IPS-20b (cell line): ENCODE measurements around the gene PDK1.

Experiments
- H3K27ac ChIP-seq: one replicate; pipeline ENCODE4 v1.5.1; 2013; ENCODE audit warnings: low read length
- H3K27me3 ChIP-seq: 2 replicates; pipeline ENCODE4 v1.6.1; 2013; ENCODE audit warnings: mild to moderate bottlenecking, low read length, inconsistent platforms; ENCODE audit not compliant: insufficient read depth
- H3K36me3 ChIP-seq: 2 replicates; pipeline ENCODE4 v1.6.1; 2013; ENCODE audit warnings: low read depth, mild to moderate bottlenecking, inconsistent platforms, low read length, moderate library complexity; ENCODE audit not compliant: insufficient read depth
- H3K4me1 ChIP-seq: 2 replicates; pipeline ENCODE4 v1.6.1; 2013; ENCODE audit warnings: mild to moderate bottlenecking, control low read depth, inconsistent platforms, low read length, moderate library complexity; ENCODE audit not compliant: insufficient read depth
- H3K4me3 ChIP-seq: 2 replicates; pipeline ENCODE4 v1.5.1; 2013; ENCODE audit warnings: mild to moderate bottlenecking, low read length, inconsistent platforms
- H3K9ac ChIP-seq: 2 replicates; pipeline ENCODE4 v1.6.1; 2013; ENCODE audit warnings: low read depth, mild to moderate bottlenecking, inconsistent platforms, low read length, moderate library complexity
- H3K9me3 ChIP-seq: 2 replicates; pipeline ENCODE4 v1.6.1; 2013; ENCODE audit warnings: mild to moderate bottlenecking, low read depth, low read length, inconsistent platforms; ENCODE audit not compliant: insufficient read depth

The PDK1 gene

DNA sequence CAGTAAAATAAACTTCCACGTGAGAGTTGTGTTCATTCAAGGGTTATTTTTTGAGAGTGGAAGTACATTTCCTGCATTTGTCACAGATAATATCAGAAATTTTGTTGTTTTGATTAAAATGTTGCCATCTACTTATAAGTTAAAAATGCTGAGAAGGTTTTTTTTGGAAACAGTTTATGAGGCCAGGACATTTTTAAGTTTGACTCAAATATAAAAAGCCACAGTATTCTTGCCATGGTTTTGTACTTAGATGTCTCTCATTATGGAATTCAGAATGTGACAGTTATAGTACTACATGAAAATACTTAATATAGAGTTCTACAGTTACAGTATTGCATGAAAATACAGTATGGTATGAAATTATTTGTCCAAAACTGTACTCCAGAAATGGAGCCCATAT lies 44.1 kb downstream of the PDK1 start:
- Histone ChIP-seq H3K36me3 (peaks cover 60% of the 10 kb centered on the region), H3K27me3 (no peaks in the 10 kb centered on the region), H3K27ac (no peak overlapping the region), H3K9ac (no peak overlapping the region), H3K4me1 (no peaks in the 10 kb centered on the region), H3K4me3 (no peak overlapping the region), H3K9me3 (no peaks in the 10 kb centered on the region)

DNA sequence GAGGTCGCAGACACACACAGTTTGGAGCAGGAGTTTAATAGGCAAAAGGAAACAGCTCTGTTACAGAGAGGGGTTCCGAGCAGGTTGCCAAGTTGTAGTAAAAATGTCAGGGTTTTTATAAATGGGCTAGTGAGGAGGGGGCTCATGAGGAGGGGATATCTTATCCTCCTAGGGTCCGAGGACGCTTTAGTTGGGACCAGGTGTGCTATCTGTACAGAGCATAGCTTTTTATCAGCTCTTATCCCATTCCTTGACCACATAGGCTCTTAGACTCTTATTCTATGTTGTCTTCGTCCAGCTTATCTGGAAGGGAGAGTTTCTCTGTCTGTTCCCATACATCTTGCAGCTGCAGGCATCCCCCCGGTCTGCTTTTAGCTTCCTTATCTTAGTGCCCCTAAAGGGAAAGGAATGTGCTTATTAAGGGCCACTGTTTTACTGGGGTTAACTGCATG lies 44.7 kb downstream of the PDK1 start:
- no peaks in the 10 kb centered on the region for H3K4me1 ChIP-seq
- H3K9ac ChIP-seq: no peak overlapping the region
- H3K27me3 ChIP-seq: no peaks in the 10 kb centered on the region
- no peaks in the 10 kb centered on the region for H3K9me3 ChIP-seq
- H3K27ac ChIP-seq: no peak overlapping the region
- H3K36me3 ChIP-seq: peaks cover 54% of the 10 kb centered on the region
- H3K4me3 ChIP-seq: no peak overlapping the region

DNA sequence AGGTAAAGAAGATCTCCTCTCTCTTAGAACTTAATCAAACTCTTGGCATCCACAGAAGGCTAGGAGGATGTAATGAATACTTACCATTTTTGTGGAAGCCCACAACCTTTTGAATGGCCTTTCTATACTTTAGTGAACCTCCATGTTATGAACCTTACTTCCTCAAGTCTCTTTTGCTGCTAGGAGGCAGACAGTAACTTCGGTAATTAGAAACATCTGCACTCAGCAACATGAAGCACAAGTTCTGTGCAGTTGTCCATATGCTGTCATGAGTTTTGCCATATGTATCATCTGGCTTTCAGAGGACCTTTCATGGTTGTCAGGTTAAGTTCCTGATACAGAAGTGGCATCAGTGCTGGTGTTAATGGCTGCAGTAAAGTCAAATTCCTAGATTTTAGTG lies 50.4 kb downstream of the PDK1 start:
- Histone ChIP-seq H3K27ac (no peak overlapping the region), H3K9ac (no peak overlapping the region), H3K4me3 (no peak overlapping the region), H3K36me3 (peaks cover 30% of the 10 kb centered on the region), H3K4me1 (no peaks in the 10 kb centered on the region), H3K9me3 (no peaks in the 10 kb centered on the region), H3K27me3 (no peaks in the 10 kb centered on the region)

DNA sequence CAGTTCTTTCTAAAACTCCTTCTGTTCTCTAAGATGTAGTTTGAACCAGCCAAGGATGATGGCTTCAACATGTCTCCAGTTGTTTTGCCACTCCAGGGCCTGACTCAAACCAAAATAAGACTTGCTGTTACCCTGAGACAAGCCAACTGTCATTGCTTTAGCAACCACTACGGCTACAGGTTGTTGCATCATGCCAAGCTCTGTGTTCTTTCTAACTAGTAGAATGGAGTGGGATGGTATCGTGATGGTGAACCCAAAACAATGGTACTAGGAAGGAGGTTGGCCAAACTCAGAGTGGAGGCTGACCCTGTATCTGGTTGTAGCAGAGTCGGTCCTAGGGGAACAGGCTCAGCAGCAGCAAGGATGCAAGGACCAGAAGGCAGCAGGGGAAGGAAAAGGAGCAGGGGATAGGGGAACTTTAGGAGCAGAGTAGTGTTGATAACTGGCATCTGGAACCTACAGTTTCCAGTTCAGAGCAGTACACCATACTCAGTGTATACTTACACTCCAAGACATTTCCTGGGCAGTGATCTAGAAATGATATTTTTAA lies 51.6 kb downstream of the PDK1 start:
- H3K4me1 ChIP-seq: no peaks in the 10 kb centered on the region
- peaks cover 24% of the 10 kb centered on the region for H3K36me3 ChIP-seq
- no peak overlapping the region for H3K27ac ChIP-seq
- no peaks in the 10 kb centered on the region for H3K27me3 ChIP-seq
- no peaks in the 10 kb centered on the region; the same call in 1 of the 2 replicates for H3K9me3 ChIP-seq
- no peak overlapping the region for H3K4me3 ChIP-seq
- H3K9ac ChIP-seq: no peak overlapping the region

DNA sequence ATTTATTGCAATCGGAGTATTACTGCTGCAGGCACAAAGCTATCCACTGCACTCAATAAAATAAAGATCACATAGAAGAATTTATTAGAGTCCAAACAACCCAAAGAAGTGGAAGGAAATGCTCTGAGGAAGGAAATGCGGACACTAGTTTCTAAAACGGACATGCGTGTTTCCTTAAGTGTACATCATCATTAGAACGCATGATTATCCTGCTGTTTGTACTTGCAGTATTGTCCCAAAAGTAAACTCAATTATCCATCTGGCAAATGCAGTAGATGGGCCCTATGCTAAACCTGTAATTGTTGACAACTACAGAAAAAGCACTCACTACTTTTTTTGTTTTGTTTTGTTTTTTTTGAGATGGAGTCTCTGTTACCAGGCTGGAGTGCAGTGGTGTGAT lies 53.6 kb downstream of the PDK1 start:
- H3K4me3 ChIP-seq: no peak overlapping the region
- H3K27ac ChIP-seq: no peak overlapping the region
- H3K9ac ChIP-seq: no peak overlapping the region
- H3K36me3 ChIP-seq: peaks cover 10% of the 10 kb centered on the region; the same call in 1 of the 2 replicates
- H3K9me3 ChIP-seq: no peaks in the 10 kb centered on the region; the same call in 1 of the 2 replicates
- H3K27me3 ChIP-seq: no peaks in the 10 kb centered on the region
- H3K4me1 ChIP-seq: no peaks in the 10 kb centered on the region

DNA sequence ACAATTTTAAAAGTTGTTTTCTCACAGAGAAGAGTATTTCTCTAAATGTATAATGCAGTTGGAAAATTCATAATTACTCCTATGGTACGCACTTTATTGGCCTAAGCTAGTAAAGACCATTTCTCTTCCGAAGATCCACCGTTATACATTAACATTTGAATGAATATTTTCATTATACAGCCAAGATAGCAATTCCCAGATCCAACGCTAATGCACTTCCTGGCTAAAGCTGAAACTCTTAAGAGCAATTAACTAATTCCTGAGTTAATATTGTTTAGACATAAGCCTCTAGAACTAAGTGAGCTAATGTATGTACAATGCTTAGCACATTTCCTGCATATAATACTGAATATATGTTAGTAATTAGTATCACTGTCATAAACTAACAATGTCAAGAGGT lies 56.2 kb downstream of the PDK1 start:
- no peak overlapping the region for H3K4me3 ChIP-seq
- H3K9me3 ChIP-seq: no peaks in the 10 kb centered on the region; the same call in 1 of the 2 replicates
- peaks cover 7% of the 10 kb centered on the region; the same call in 1 of the 2 replicates for H3K36me3 ChIP-seq
- no peak overlapping the region for H3K27ac ChIP-seq
- H3K4me1 ChIP-seq: no peaks in the 10 kb centered on the region
- H3K27me3 ChIP-seq: no peaks in the 10 kb centered on the region
- H3K9ac ChIP-seq: no peak overlapping the region

DNA sequence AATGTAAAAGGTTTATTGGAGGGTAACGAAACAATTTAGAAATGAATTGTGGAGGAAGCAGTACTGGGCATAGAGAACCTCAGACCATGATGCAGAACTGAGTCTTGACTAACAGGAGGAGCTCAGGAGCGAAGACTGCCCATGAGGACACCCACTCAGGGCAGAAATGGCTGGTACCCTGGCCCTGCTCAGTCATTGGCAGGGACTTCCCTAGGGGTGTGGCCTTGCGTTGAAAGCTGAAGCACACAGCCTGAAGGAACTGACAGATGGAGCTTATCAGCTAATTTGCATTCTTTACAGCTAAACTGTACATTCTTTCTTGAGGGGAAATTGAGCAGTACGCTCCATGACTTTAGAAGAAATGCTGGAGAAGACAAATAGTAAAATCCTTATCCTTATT lies 57.1 kb downstream of the PDK1 start:
- H3K4me3 ChIP-seq: no peak overlapping the region
- H3K9me3 ChIP-seq: no peaks in the 10 kb centered on the region; the same call in 1 of the 2 replicates
- no peak overlapping the region for H3K9ac ChIP-seq
- H3K4me1 ChIP-seq: no peaks in the 10 kb centered on the region
- H3K27me3 ChIP-seq: no peaks in the 10 kb centered on the region
- peaks cover 3% of the 10 kb centered on the region; the same call in 1 of the 2 replicates for H3K36me3 ChIP-seq
- H3K27ac ChIP-seq: no peak overlapping the region

DNA sequence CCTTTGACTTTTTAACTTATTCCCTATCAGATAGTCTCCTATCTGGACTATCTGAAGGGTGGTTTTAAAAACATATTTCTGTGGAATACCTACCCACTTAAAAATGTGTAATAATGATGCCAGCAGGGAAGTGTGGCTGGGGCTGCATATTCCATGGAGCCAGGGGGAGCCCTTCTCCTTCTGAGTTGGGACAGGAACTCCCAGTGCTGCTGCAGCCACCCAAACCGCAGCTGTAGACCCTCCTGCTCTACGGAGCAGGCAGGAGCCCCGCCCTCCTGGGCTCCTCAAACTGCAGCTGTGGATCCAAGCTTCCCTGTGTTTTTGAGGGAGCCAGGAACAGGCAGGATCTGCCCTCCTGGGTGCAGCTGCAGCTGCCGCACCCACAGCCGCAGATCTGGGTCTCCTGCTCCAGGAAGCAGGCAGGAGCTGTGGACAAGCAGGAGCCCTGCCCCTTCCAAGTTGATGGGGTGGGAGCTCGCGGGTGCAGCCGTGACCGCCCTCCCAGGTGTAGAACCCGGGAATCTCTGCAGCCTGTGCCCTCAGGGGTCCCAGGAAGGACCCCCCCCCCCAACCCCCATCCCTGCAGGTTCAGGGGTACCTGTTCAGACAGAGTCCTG lies 57.8 kb downstream of the PDK1 start:
- H3K9me3 ChIP-seq: no peaks in the 10 kb centered on the region; the same call in 1 of the 2 replicates
- H3K27ac ChIP-seq: no peak overlapping the region
- H3K4me1 ChIP-seq: no peaks in the 10 kb centered on the region
- H3K9ac ChIP-seq: no peak overlapping the region
- H3K27me3 ChIP-seq: no peaks in the 10 kb centered on the region
- peaks cover 3% of the 10 kb centered on the region; the same call in 1 of the 2 replicates for H3K36me3 ChIP-seq
- H3K4me3 ChIP-seq: no peak overlapping the region

DNA sequence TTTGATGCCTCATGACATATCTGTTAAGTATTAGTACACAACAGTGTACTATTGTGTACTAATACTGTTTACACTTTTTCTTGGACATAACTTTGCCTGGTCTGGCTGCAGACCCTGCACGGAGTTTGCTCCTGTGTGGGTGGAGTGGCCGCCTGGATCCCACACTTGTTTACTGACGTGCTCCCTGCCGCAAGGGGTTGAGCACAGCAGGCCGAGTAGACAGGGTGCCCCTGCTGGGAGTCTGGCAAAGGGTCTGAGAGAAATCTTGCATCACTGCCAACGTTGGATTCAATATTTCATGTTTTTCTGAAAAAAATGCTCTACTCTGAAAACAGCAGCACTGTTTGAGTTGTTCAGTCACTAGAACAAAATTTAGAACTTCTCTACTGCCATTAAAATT lies 59.0 kb downstream of the PDK1 start:
- H3K4me3 ChIP-seq: no peak overlapping the region
- H3K36me3 ChIP-seq: no peaks in the 10 kb centered on the region; the same call in 1 of the 2 replicates
- no peak overlapping the region for H3K9ac ChIP-seq
- no peaks in the 10 kb centered on the region for H3K27me3 ChIP-seq
- no peak overlapping the region for H3K27ac ChIP-seq
- H3K9me3 ChIP-seq: no peaks in the 10 kb centered on the region; the same call in 1 of the 2 replicates
- no peaks in the 10 kb centered on the region for H3K4me1 ChIP-seq

DNA sequence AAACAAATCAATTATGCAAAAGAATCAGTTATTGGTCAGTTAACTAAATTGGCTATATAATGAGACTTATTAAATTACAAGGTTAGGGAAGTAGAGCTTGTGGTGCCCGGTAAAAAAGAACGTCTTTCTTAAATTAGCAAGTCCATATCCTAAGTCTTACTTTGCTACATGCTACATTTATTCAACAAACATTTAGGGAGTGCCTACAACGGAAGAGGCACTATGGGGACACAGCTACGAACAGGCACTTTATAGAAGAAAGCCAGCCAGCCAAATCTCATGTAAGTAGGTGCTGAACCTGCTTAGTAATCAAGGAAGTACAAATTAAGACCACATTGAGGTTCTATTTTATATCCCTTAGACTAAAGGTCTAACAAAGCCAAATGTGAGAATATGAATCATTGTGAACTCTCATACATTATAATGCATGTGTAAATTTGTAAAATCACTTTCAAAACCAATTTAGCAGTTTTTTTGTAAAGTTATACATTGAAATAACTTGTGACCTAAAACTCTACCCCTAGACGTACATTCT lies 59.9 kb downstream of the PDK1 start:
- H3K36me3 ChIP-seq: no peaks in the 10 kb centered on the region; the same call in 1 of the 2 replicates

DNA sequence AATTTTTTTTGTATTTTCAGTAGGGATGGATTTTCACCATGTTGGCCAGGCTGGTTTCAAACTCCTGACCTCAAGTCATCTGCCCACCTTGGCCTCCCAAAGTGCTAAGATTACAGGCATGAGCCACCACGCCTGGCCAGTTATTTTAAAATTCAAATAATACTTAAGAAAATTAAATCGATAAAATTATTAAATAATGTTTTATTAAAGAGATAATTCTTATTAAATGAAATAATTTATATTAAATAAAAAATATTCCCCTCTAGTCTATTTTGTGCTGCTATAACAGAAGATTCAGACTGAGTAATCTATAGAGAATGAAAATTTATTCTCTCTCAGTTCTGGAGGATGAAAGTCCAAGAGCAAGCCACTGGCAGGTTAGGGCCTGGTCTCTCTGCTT lies 61.2 kb downstream of the PDK1 start:
- no peaks in the 10 kb centered on the region; the same call in 1 of the 2 replicates for H3K36me3 ChIP-seq
- H3K4me1 ChIP-seq: no peaks in the 10 kb centered on the region
- peaks cover 4% of the 10 kb centered on the region; the same call in 1 of the 2 replicates for H3K9me3 ChIP-seq
- no peaks in the 10 kb centered on the region for H3K27me3 ChIP-seq
- H3K9ac ChIP-seq: no peak overlapping the region
- no peak overlapping the region for H3K4me3 ChIP-seq
- H3K27ac ChIP-seq: no peak overlapping the region

More for the DNA sequence above, 59.9 kb downstream of the PDK1 start:
- H3K27ac ChIP-seq: no peak overlapping the region
- no peak overlapping the region for H3K4me3 ChIP-seq
- no peaks in the 10 kb centered on the region for H3K4me1 ChIP-seq
- H3K9me3 ChIP-seq: no peaks in the 10 kb centered on the region; the same call in 1 of the 2 replicates
- H3K9ac ChIP-seq: no peak overlapping the region
- no peaks in the 10 kb centered on the region for H3K27me3 ChIP-seq
